ENCODE data around the gene MARCHF10. TPM values are rescaled to one million over a fixed set of nuclear protein-coding genes. Genes with fewer than 3 reads are reported as not detected.
A peak's percentile ranks its signal among the peaks of the same experiment; 100 is the strongest.

MARCHF10 gene
- total and polyA plus RNA-seq, 2 donors (not counting 3 experiments of a cell fraction or from before 2014, with no cell fraction given) = 0.11 TPM; not detected in 1

DNA sequence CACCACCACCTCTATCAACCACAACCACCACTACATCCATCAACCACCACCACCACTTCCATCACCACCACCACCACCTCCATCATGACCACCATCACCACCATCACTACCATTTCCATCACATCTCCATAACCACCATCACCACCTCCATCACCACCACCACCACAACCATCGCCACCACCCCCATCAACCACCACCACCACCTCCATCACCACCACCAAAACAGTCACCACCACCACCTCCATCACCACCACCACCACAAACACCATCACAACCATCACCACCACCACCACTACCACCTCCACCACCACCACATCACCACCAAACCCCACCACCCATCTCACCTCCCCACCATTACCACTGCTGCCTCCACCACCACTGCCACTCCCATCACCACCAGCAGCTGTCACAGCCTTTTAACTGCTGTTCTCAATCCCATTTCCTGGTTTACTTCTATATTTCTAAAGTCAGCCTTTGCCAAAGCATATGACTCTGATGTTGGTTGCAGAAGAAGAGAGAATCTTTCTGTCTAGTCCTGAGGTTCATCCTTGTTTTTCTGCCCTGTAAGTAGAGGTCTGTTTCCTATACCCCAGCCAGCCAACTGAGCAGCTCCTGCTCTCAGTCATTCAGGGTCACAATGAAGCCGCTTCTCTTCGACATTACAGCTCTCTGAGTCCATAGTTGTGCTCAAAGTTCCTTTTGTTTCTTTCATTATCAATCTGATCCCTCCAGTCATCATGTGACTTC is 14.0 kb downstream of the MARCHF10 start:
- FAIRE-seq (peak; percentile 18), DNase-seq (ENCODE audit: low read depth, low spot score) (no peak)
- H3K9me3 ChIP-seq (replicated peaks; ENCODE audit: control insufficient read depth, insufficient read depth, low read length) = no peaks in the 10 kb centered on the region
- H3K36me3 ChIP-seq (ENCODE audit: control insufficient read depth in 2 of 2, extremely low read depth in 1 of 2, insufficient read depth in 2 of 2, low read length in 2 of 2) = no peaks in the 10 kb centered on the region
- H3K79me2 ChIP-seq (ENCODE audit: control insufficient read depth, insufficient read depth, low read length) = no peaks in the 10 kb centered on the region
- H3K9ac ChIP-seq (replicated peaks; ENCODE audit: extremely low read depth, insufficient read depth, low read length) = no peak overlapping the region
- no peaks in the 10 kb centered on the region for H4K20me1 ChIP-seq (replicated peaks; ENCODE audit: control insufficient read depth, extremely low read depth, insufficient read depth, low read length)
- no peaks in the 10 kb centered on the region for H3K27me3 ChIP-seq (ENCODE audit: control insufficient read depth in 2 of 2, insufficient read depth in 2 of 2, low read length in 2 of 2)
- H2AFZ ChIP-seq (ENCODE audit: low read depth, low read length) = peak overlapping the region; percentile 4
- dilution Hi-C loops (cut with MboI; ENCODE audit: extremely low pct_ligation_motif_present, low sequenced_read_pairs) = no loop called here
- no TSS peak for BruUV-seq (replicated peaks)
- no peak overlapping the region for H3K27ac ChIP-seq (ENCODE audit: insufficient read depth, low read depth, low read length)
- no peaks in the 10 kb centered on the region for H3K4me1 ChIP-seq (ENCODE audit: control insufficient read depth, extremely low read depth, insufficient read depth, low read length)
- no peak overlapping the region for H3K4me2 ChIP-seq (ENCODE audit: insufficient read depth, low read length)
- CTCF ChIA-PET = interaction anchor here (1.4 kb wide), 1 partner anchor 11 kb away, joined by 4 read pairs; no protein-coding TSS in a partner anchor
- POLR2A ChIA-PET = no interaction called here
- H3K4me3 ChIP-seq (replicated peaks in 1 of 3; ENCODE audit: insufficient read depth in 1 of 3, low read depth in 1 of 3, low read length in 3 of 3) = no peak overlapping the region
- H3K9me1 ChIP-seq (replicated peaks; ENCODE audit: control insufficient read depth, extremely low read depth, insufficient read depth, low read length) = no peaks in the 10 kb centered on the region
- TF ChIP-seq, protein P1, sequence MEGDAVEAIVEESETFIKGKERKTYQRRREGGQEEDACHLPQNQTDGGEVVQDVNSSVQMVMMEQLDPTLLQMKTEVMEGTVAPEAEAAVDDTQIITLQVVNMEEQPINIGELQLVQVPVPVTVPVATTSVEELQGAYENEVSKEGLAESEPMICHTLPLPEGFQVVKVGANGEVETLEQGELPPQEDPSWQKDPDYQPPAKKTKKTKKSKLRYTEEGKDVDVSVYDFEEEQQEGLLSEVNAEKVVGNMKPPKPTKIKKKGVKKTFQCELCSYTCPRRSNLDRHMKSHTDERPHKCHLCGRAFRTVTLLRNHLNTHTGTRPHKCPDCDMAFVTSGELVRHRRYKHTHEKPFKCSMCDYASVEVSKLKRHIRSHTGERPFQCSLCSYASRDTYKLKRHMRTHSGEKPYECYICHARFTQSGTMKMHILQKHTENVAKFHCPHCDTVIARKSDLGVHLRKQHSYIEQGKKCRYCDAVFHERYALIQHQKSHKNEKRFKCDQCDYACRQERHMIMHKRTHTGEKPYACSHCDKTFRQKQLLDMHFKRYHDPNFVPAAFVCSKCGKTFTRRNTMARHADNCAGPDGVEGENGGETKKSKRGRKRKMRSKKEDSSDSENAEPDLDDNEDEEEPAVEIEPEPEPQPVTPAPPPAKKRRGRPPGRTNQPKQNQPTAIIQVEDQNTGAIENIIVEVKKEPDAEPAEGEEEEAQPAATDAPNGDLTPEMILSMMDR (IDR thresholded peaks at IDR 0.05; ENCODE audit: extremely low read depth in 1 of 2, insufficient read depth in 1 of 2, low read depth in 1 of 2, low read length in 2 of 2) = no peak
- TF ChIP-seq MYC (IDR thresholded peaks at IDR 0.05; ENCODE audit: low read depth, low read length) (no peak), FOS (IDR thresholded peaks at IDR 0.05; ENCODE audit: borderline replicate concordance, insufficient read depth, low read length) (no peak), POLR2A (IDR thresholded peaks at IDR 0.05; ENCODE audit: low read depth, low read length) (no peak), GATA2 (IDR thresholded peaks at IDR 0.05; ENCODE audit: insufficient read depth, insufficient read length, low read depth, low read length) (no peak), JUN (IDR thresholded peaks at IDR 0.05; ENCODE audit: borderline replicate concordance, insufficient read depth, insufficient read length, low read depth) (no peak), EZH2 (IDR thresholded peaks at IDR 0.05; ENCODE audit: borderline replicate concordance, low read depth, low read length, severe bottlenecking) (no peak), POLR2AphosphoS5 (IDR thresholded peaks at IDR 0.05; ENCODE audit: insufficient read depth, low read depth, low read length) (no peak)
- TF ChIP-seq, protein P2, sequence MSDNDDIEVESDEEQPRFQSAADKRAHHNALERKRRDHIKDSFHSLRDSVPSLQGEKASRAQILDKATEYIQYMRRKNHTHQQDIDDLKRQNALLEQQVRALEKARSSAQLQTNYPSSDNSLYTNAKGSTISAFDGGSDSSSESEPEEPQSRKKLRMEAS (IDR thresholded peaks at IDR 0.05; ENCODE audit: insufficient read depth, insufficient read length) = no peak
- intact Hi-C loops (cut with micrococcal nuclease) = no loop called here
